Neuronal stem cell (in vitro differentiated cells): Measurements from ENCODE around the gene SGMS2.

Experiments
- DNase-seq: peaks from one replicate; pipeline ENCODE4 v3.0.0-alpha.2; 2013; ENCODE audit warnings: low spot score
- H2AFZ ChIP-seq: one replicate; pipeline ENCODE4 v1.6.1; 2013; ENCODE audit warnings: mild to moderate bottlenecking, low read length, inconsistent platforms
- H2AK5ac ChIP-seq: 2 replicates; pipeline ENCODE4 v1.6.1; 2013; ENCODE audit warnings: low read depth, mild to moderate bottlenecking, inconsistent platforms, low read length, moderate library complexity, mixed read lengths
- H2BK120ac ChIP-seq: 2 replicates; pipeline ENCODE4 v1.6.1; 2013; ENCODE audit warnings: low read depth, mild to moderate bottlenecking, inconsistent platforms, low read length, moderate library complexity, mixed read lengths
- H2BK12ac ChIP-seq: one replicate; pipeline ENCODE4 v1.6.1; 2013; ENCODE audit warnings: low read length, inconsistent platforms
- H2BK15ac ChIP-seq: 2 replicates; pipeline ENCODE4 v1.6.1; 2013; ENCODE audit warnings: mild to moderate bottlenecking, low read length, inconsistent platforms, mixed read lengths
- H2BK5ac ChIP-seq: one replicate; pipeline ENCODE4 v1.6.1; 2013; ENCODE audit warnings: inconsistent platforms, mild to moderate bottlenecking, low read length, moderate library complexity
- H3K14ac ChIP-seq: one replicate; pipeline ENCODE4 v1.6.1; 2013; ENCODE audit warnings: low read length, inconsistent platforms
- H3K18ac ChIP-seq: 2 replicates; pipeline ENCODE4 v1.6.1; 2013; ENCODE audit warnings: low read length, inconsistent platforms
- H3K23ac ChIP-seq: 2 replicates; pipeline ENCODE4 v1.6.1; 2013; ENCODE audit warnings: low read depth, mild to moderate bottlenecking, mixed read lengths, low read length, inconsistent platforms; ENCODE audit not compliant: poor library complexity
- H3K27ac ChIP-seq: replicated peaks from 3 replicates; pipeline ENCODE4 v1.5.1; 2013; ENCODE audit warnings: low read length, inconsistent platforms
- H3K27me3 ChIP-seq, 3 experiments: 2 replicates each; pipeline ENCODE4 v1.6.1; 2013; ENCODE audit warnings: low read length in 3 of 3, mild to moderate bottlenecking in 2 of 3, inconsistent platforms in 1 of 3, low read depth in 1 of 3, mixed read lengths in 1 of 3, moderate library complexity in 1 of 3; ENCODE audit not compliant: control insufficient read depth in 3 of 3, insufficient read depth in 3 of 3
- H3K36me3 ChIP-seq, 2 donors: replicated peaks in 1 of 2; 2 replicates each; pipeline ENCODE4 v1.6.1; 2013; ENCODE audit warnings: low read length in 2 of 2; ENCODE audit not compliant: control insufficient read depth in 2 of 2, insufficient read depth in 2 of 2
- H3K4ac ChIP-seq: 2 replicates; pipeline ENCODE4 v1.6.1; 2013; ENCODE audit warnings: inconsistent platforms, mild to moderate bottlenecking, low read length, moderate library complexity
- H3K4me1 ChIP-seq, 2 donors: 1 replicate in 1 of 2; 2 replicates in 1 of 2; pipeline ENCODE4 v1.6.1; 2013; ENCODE audit warnings: low read length in 2 of 2, low read depth in 1 of 2; ENCODE audit not compliant: control insufficient read depth in 2 of 2, insufficient read depth in 1 of 2
- H3K4me2 ChIP-seq: one replicate; pipeline ENCODE4 v1.6.1; 2013; ENCODE audit warnings: mild to moderate bottlenecking, low read length, inconsistent platforms; ENCODE audit not compliant: insufficient read depth, poor library complexity, severe bottlenecking
- H3K4me3 ChIP-seq, 2 donors: 2 replicates each; pipeline ENCODE4 v1.5.1; 2013; ENCODE audit warnings: low read length in 2 of 2, mild to moderate bottlenecking in 2 of 2, inconsistent platforms in 1 of 2, moderate library complexity in 1 of 2
- H3K79me1 ChIP-seq: one replicate; pipeline ENCODE4 v1.6.1; 2013; ENCODE audit warnings: low read depth, mild to moderate bottlenecking, inconsistent platforms, low read length, moderate library complexity
- H3K9ac ChIP-seq: one replicate; pipeline ENCODE4 v1.6.1; 2013; ENCODE audit warnings: mild to moderate bottlenecking, low read depth, low read length, inconsistent platforms; ENCODE audit not compliant: poor library complexity
- H3K9me3 ChIP-seq, 2 donors: replicated peaks in 1 of 2; 2 replicates each; pipeline versions ENCODE3 to v1.6.1; 2013; ENCODE audit warnings: low read length in 2 of 2, mild to moderate bottlenecking in 2 of 2, inconsistent platforms in 1 of 2, low read depth in 1 of 2, mixed read lengths in 1 of 2, moderate library complexity in 1 of 2; ENCODE audit not compliant: control insufficient read depth in 2 of 2, insufficient read depth in 1 of 2
- H4K8ac ChIP-seq: one replicate; pipeline ENCODE4 v1.6.1; 2013; ENCODE audit warnings: low read depth, mild to moderate bottlenecking, inconsistent platforms, low read length, moderate library complexity
- H4K91ac ChIP-seq: one replicate; pipeline ENCODE4 v1.6.1; 2013; ENCODE audit warnings: low read length, low read depth, mild to moderate bottlenecking, inconsistent platforms; ENCODE audit not compliant: poor library complexity
- WGBS, 2 donors: extraction: QIAGEN DNeasy Blood & Tissue Kit; methylation state at CpG; one replicate each; pipeline ENCODE4 v1.1.7; 2013; ENCODE audit warnings: missing lambda C conversion rate in 2 of 2, mixed read lengths in 1 of 2; ENCODE audit not compliant: insufficient read length in 2 of 2, insufficient replicate concordance in 1 of 2; ENCODE audit errors: extremely low coverage in 2 of 2; 5-methylcytosine and 5-hydroxymethylcytosine counted together

Gene SGMS2

DNA sequence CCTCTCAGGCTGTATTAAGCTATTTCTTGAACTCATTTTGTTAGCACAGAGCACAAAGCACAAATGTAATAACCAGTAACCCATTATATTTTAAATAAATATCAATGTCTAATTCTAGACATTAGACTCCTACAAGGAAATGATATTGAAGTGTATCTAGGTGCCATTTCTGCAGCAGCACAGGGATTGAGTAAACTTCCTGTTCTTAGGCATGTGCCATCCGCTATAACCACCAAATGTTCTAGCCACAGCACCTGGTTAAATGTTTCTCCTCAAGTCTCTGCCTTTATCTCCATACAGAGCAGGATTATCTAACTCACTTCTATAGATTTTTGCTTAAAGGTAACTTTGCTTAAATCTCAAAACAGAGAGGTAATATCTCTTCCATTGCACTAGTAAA lies 51.4 kb downstream of the SGMS2 start:
- no CpG with 5 or more reads among the region's 1 CpG for WGBS, 2 donors
- no peaks in the 10 kb centered on the region for H3K79me1 ChIP-seq
- no peaks in the 10 kb centered on the region for H3K36me3 ChIP-seq
- no peak for DNase-seq
- no peak overlapping the region for H2AFZ ChIP-seq
- H3K23ac ChIP-seq: no peak overlapping the region
- no peak overlapping the region for H3K4me3 ChIP-seq
- H3K4me2 ChIP-seq: no peak overlapping the region
- H2BK5ac ChIP-seq: no peak overlapping the region
- H4K91ac ChIP-seq: no peak overlapping the region
- H3K18ac ChIP-seq: no peak overlapping the region
- H3K27me3 ChIP-seq: no peaks in the 10 kb centered on the region
- H2BK120ac ChIP-seq: no peak overlapping the region
- no peak overlapping the region for H3K4ac ChIP-seq
- no peak overlapping the region for H2AK5ac ChIP-seq
- no peak overlapping the region for H3K14ac ChIP-seq
- H3K27ac ChIP-seq: no peak overlapping the region
- H3K4me1 ChIP-seq: no peaks in the 10 kb centered on the region
- no peak overlapping the region for H3K9ac ChIP-seq
- H4K8ac ChIP-seq: no peak overlapping the region
- H2BK15ac ChIP-seq: no peak overlapping the region
- no peak overlapping the region for H2BK12ac ChIP-seq
- H3K9me3 ChIP-seq: no peaks in the 10 kb centered on the region

DNA sequence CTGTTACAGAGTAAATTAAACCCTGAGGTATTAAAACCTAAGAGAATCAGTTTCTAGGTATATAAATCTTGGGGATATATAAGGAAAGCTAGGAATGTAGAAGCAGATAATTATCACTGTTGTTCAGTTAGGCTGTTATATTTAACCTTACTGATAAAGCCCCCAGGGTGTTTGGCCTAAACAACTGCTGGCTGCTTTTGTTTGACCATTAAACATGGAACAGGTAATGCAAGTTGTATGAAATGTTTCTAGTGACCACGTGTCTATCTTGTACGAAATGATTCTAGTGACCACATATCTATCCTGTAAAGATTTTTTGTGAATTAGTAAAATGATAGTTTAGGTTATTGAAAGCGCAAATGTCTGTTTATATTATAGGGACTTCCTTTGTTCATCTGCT lies 52.6 kb downstream of the SGMS2 start:
- WGBS, 2 donors: no CpG with 5 or more reads among the region's 3 CpGs
- DNase-seq: no peak
- H3K18ac ChIP-seq: no peak overlapping the region

DNA sequence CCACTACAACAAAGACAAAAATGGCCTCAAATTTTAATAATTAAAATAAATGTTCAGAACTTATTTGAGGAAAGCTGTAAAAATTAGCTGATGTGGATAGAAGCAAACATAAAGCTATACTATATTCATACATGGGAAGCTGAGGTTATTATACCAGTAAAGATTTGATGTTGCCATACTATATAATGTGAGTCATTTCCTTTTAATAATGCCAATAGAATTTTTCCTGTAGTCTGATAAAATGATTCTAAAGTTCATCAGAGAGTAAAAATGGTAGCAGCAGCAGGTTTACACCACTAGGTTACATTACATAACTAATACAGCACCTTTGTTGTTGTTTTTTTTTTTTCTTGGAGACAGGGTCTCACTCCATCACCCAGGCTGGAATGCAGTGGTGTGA lies 61.1 kb downstream of the SGMS2 start:
- no peak for DNase-seq
- H3K4me3 ChIP-seq: no peak overlapping the region

More for the DNA sequence above, 52.6 kb downstream of the SGMS2 start:
- Histone ChIP-seq H2BK15ac (no peak overlapping the region), H2AK5ac (no peak overlapping the region), H3K23ac (no peak overlapping the region), H2BK12ac (no peak overlapping the region), H2BK120ac (no peak overlapping the region), H3K4me1 (no peaks in the 10 kb centered on the region), H4K8ac (no peak overlapping the region), H3K27me3 (no peaks in the 10 kb centered on the region), H2BK5ac (no peak overlapping the region), H3K79me1 (no peaks in the 10 kb centered on the region), H3K9ac (no peak overlapping the region), H3K4ac (no peak overlapping the region), H2AFZ (no peak overlapping the region), H3K36me3 (no peaks in the 10 kb centered on the region), H3K9me3 (no peaks in the 10 kb centered on the region), H3K4me3 (no peak overlapping the region), H4K91ac (no peak overlapping the region), H3K14ac (no peak overlapping the region), H3K27ac (no peak overlapping the region), H3K4me2 (no peak overlapping the region)

DNA sequence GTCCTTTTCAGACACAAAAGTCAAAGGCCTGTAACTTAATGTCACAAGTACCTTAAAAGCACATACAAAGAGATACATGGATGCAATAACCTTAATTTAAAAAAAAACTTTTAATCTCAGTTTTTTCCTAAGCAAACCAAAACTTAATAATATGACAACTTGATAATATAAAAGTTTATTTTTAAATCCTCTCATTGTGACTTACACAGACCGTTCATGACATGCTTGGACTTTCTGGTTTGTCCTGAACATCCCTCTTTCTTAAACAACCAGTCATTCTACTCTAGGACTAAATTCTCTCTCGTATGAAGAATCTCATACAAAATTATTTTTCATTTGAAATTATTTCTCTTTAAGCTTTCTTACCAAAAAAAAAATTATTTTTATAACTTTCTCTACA lies 63.5 kb downstream of the SGMS2 start:
- no peak overlapping the region for H3K18ac ChIP-seq
- DNase-seq: peak; percentile 9
- no peak overlapping the region for H2BK12ac ChIP-seq
- no peaks in the 10 kb centered on the region for H3K4me1 ChIP-seq
- H2AK5ac ChIP-seq: no peak overlapping the region
- no peak overlapping the region for H3K23ac ChIP-seq
- H4K8ac ChIP-seq: no peak overlapping the region
- no peaks in the 10 kb centered on the region for H3K79me1 ChIP-seq
- H3K9ac ChIP-seq: no peak overlapping the region
- peaks cover 4 to 13% of the 10 kb centered on the region in 2 donors for H3K9me3 ChIP-seq
- H3K4ac ChIP-seq: no peak overlapping the region
- no peak overlapping the region for H3K4me3 ChIP-seq
- no peak overlapping the region for H4K91ac ChIP-seq
- no peak overlapping the region for H3K14ac ChIP-seq
- no peak overlapping the region for H3K4me2 ChIP-seq
- H3K27ac ChIP-seq: no peak overlapping the region
- H2BK5ac ChIP-seq: no peak overlapping the region
- H2BK120ac ChIP-seq: no peak overlapping the region
- no peaks in the 10 kb centered on the region for H3K36me3 ChIP-seq
- H2BK15ac ChIP-seq: no peak overlapping the region
- no CpG with 5 or more reads among the region's 2 CpGs for WGBS, 2 donors
- H2AFZ ChIP-seq: no peak overlapping the region
- no peaks in the 10 kb centered on the region for H3K27me3 ChIP-seq

More for the DNA sequence above, 61.1 kb downstream of the SGMS2 start:
- Histone ChIP-seq H4K8ac (no peak overlapping the region), H2AK5ac (no peak overlapping the region), H3K27me3 (no peaks in the 10 kb centered on the region), H3K9ac (no peak overlapping the region), H3K14ac (no peak overlapping the region), H3K4ac (no peak overlapping the region), H2BK5ac (no peak overlapping the region), H2BK12ac (no peak overlapping the region), H2BK120ac (no peak overlapping the region), H3K18ac (no peak overlapping the region), H3K9me3 (peaks cover 2 to 13% of the 10 kb centered on the region in 2 donors), H3K79me1 (no peaks in the 10 kb centered on the region), H3K4me2 (no peak overlapping the region), H4K91ac (no peak overlapping the region), H3K36me3 (no peaks in the 10 kb centered on the region), H2BK15ac (no peak overlapping the region), H3K4me1 (no peaks in the 10 kb centered on the region), H3K23ac (no peak overlapping the region), H2AFZ (no peak overlapping the region), H3K27ac (no peak overlapping the region)
